Measurements from ENCODE around the gene KPNA6.

GRCh38 chr1:32144033-32144432 lies 36.2 kb downstream of the KPNA6 start:
- TF ChIP-seq, protein P1, sequence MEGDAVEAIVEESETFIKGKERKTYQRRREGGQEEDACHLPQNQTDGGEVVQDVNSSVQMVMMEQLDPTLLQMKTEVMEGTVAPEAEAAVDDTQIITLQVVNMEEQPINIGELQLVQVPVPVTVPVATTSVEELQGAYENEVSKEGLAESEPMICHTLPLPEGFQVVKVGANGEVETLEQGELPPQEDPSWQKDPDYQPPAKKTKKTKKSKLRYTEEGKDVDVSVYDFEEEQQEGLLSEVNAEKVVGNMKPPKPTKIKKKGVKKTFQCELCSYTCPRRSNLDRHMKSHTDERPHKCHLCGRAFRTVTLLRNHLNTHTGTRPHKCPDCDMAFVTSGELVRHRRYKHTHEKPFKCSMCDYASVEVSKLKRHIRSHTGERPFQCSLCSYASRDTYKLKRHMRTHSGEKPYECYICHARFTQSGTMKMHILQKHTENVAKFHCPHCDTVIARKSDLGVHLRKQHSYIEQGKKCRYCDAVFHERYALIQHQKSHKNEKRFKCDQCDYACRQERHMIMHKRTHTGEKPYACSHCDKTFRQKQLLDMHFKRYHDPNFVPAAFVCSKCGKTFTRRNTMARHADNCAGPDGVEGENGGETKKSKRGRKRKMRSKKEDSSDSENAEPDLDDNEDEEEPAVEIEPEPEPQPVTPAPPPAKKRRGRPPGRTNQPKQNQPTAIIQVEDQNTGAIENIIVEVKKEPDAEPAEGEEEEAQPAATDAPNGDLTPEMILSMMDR (IDR thresholded peaks at IDR 0.05), result no peak
- TF ChIP-seq POLR2AphosphoS5 (IDR thresholded peaks at IDR 0.05; ENCODE audit: insufficient read depth in 1 of 2, low read depth in 1 of 2), result no peak

Data from vagina (tissue), 2 donors.